Measurements from ENCODE around the gene LY6G6F.

Gene LY6G6F

GRCh38 chr6:31727034-31727716, 20.5 kb downstream of the LY6G6F start:
- no peak for DNase-seq

- DNase-seq: no peak
These were observed 21.3 kb downstream of the LY6G6F start for GRCh38 chr6:31727717-31728671.

GRCh38 chr6:31728767-31729514, 22.3 kb downstream of the LY6G6F start, which contains the start of gene DDAH2:
DDAH2 (minus strand) TSS chr6:31729299; CDS start chr6:31729161, 138 bp downstream.
- DNase-seq: no peak

- DNase-seq: no peak
These were observed 22.9 kb downstream of the LY6G6F start for GRCh38 chr6:31729515-31729978.

GRCh38 chr6:31729979-31730630, 23.4 kb downstream of the LY6G6F start:
- DNase-seq: no peak

GRCh38 chr6:31730631-31731086, 24.0 kb downstream of the LY6G6F start:
- no peak for DNase-seq

GRCh38 chr6:31732029-31732428, 25.4 kb downstream of the LY6G6F start:
- no peak for DNase-seq

GRCh38 chr6:31733734-31734133, 27.1 kb downstream of the LY6G6F start:
- no peak for DNase-seq

- no peak for DNase-seq
These were observed 27.7 kb downstream of the LY6G6F start for GRCh38 chr6:31734247-31734820.

- DNase-seq: no peak
These were observed 28.2 kb downstream of the LY6G6F start for GRCh38 chr6:31734821-31735406.

GRCh38 chr6:31736021-31736767, 29.5 kb downstream of the LY6G6F start, which contains the start of gene CLIC1:
CLIC1 (minus strand) TSS chr6:31736530; CDS start chr6:31736300, 230 bp downstream.
- no peak for DNase-seq

- no peak for DNase-seq
These were observed 30.2 kb downstream of the LY6G6F start for GRCh38 chr6:31736768-31737314.

GRCh38 chr6:31737315-31737990, 30.8 kb downstream of the LY6G6F start:
- no peak for DNase-seq

GRCh38 chr6:31737991-31738979, 31.6 kb downstream of the LY6G6F start:
- DNase-seq: peak; percentile 76

GRCh38 chr6:31739639-31740396, 33.2 kb downstream of the LY6G6F start, which contains the start of gene MSH5:
MSH5 (plus strand) TSS chr6:31740005; CDS start chr6:31740467, 462 bp downstream.
- peak; percentile 95 for DNase-seq

- DNase-seq: no peak
These were observed 33.9 kb downstream of the LY6G6F start for GRCh38 chr6:31740397-31741223.

- DNase-seq: no peak
These were observed 35.1 kb downstream of the LY6G6F start for GRCh38 chr6:31741815-31742214.
